Measurements from ENCODE around the gene MAD1L1.

Gene MAD1L1

GRCh38 chr7:2017481-2017891, 215.3 kb downstream of the MAD1L1 start:
- Histone ChIP-seq H3K4me1 (ENCODE audit: control insufficient read depth, insufficient read depth, low read length) (no peaks in the 10 kb centered on the region), H3K36me3 (ENCODE audit: control insufficient read depth, insufficient read depth, low read length) (peaks cover 16% of the 10 kb centered on the region)

GRCh38 chr7:2016761-2017480, 215.8 kb downstream of the MAD1L1 start:
- no peak overlapping the region for H3K9ac ChIP-seq (ENCODE audit: low read depth, low read length)

More at GRCh38 chr7:2017481-2017891, 215.3 kb downstream of the MAD1L1 start:
- H3K4me3 ChIP-seq (ENCODE audit: low read depth, low read length) = no peak overlapping the region
- H3K27me3 ChIP-seq (ENCODE audit: control insufficient read depth, insufficient read depth, low read length) = no peaks in the 10 kb centered on the region
- H3K9ac ChIP-seq (ENCODE audit: low read depth, low read length) = no peak overlapping the region
- no peaks in the 10 kb centered on the region for H3K9me3 ChIP-seq (ENCODE audit: control insufficient read depth, insufficient read depth, low read length)

GRCh38 chr7:2016021-2016631, 216.6 kb downstream of the MAD1L1 start:
- Histone ChIP-seq H3K4me1 (ENCODE audit: control insufficient read depth, insufficient read depth, low read length) (no peaks in the 10 kb centered on the region), H3K9ac (ENCODE audit: low read depth, low read length) (no peak overlapping the region), H3K9me3 (ENCODE audit: control insufficient read depth, insufficient read depth, low read length) (no peaks in the 10 kb centered on the region), H3K27me3 (ENCODE audit: control insufficient read depth, insufficient read depth, low read length) (no peaks in the 10 kb centered on the region), H3K4me3 (ENCODE audit: low read depth, low read length) (no peak overlapping the region), H3K36me3 (ENCODE audit: control insufficient read depth, insufficient read depth, low read length) (peaks cover 16% of the 10 kb centered on the region)

More at GRCh38 chr7:2016761-2017480, 215.8 kb downstream of the MAD1L1 start:
- peaks cover 16% of the 10 kb centered on the region for H3K36me3 ChIP-seq (ENCODE audit: control insufficient read depth, insufficient read depth, low read length)
- no peaks in the 10 kb centered on the region for H3K4me1 ChIP-seq (ENCODE audit: control insufficient read depth, insufficient read depth, low read length)
- no peaks in the 10 kb centered on the region for H3K27me3 ChIP-seq (ENCODE audit: control insufficient read depth, insufficient read depth, low read length)
- no peaks in the 10 kb centered on the region for H3K9me3 ChIP-seq (ENCODE audit: control insufficient read depth, insufficient read depth, low read length)
- no peak overlapping the region for H3K4me3 ChIP-seq (ENCODE audit: low read depth, low read length)

GRCh38 chr7:2015251-2015871, 217.4 kb downstream of the MAD1L1 start:
- Histone ChIP-seq H3K4me3 (ENCODE audit: low read depth, low read length) (no peak overlapping the region), H3K9ac (ENCODE audit: low read depth, low read length) (no peak overlapping the region), H3K36me3 (ENCODE audit: control insufficient read depth, insufficient read depth, low read length) (peaks cover 16% of the 10 kb centered on the region), H3K9me3 (ENCODE audit: control insufficient read depth, insufficient read depth, low read length) (no peaks in the 10 kb centered on the region), H3K4me1 (ENCODE audit: control insufficient read depth, insufficient read depth, low read length) (no peaks in the 10 kb centered on the region), H3K27me3 (ENCODE audit: control insufficient read depth, insufficient read depth, low read length) (no peaks in the 10 kb centered on the region)

GRCh38 chr7:2014391-2015241, 218.1 kb downstream of the MAD1L1 start:
- Histone ChIP-seq H3K4me3 (ENCODE audit: low read depth, low read length) (no peak overlapping the region), H3K36me3 (ENCODE audit: control insufficient read depth, insufficient read depth, low read length) (peaks cover 16% of the 10 kb centered on the region), H3K9ac (ENCODE audit: low read depth, low read length) (no peak overlapping the region), H3K4me1 (ENCODE audit: control insufficient read depth, insufficient read depth, low read length) (no peaks in the 10 kb centered on the region), H3K9me3 (ENCODE audit: control insufficient read depth, insufficient read depth, low read length) (no peaks in the 10 kb centered on the region), H3K27me3 (ENCODE audit: control insufficient read depth, insufficient read depth, low read length) (no peaks in the 10 kb centered on the region)

- H3K9me3 ChIP-seq (ENCODE audit: control insufficient read depth, insufficient read depth, low read length) = no peaks in the 10 kb centered on the region
- H3K4me3 ChIP-seq (ENCODE audit: low read depth, low read length) = no peak overlapping the region
- peaks cover 16% of the 10 kb centered on the region for H3K36me3 ChIP-seq (ENCODE audit: control insufficient read depth, insufficient read depth, low read length)
- H3K9ac ChIP-seq (ENCODE audit: low read depth, low read length) = no peak overlapping the region
- H3K27me3 ChIP-seq (ENCODE audit: control insufficient read depth, insufficient read depth, low read length) = no peaks in the 10 kb centered on the region
- H3K4me1 ChIP-seq (ENCODE audit: control insufficient read depth, insufficient read depth, low read length) = no peaks in the 10 kb centered on the region
Measured at GRCh38 chr7:2013381-2014311, 219.1 kb downstream of the MAD1L1 start.

GRCh38 chr7:2012981-2013380, 219.8 kb downstream of the MAD1L1 start:
- Histone ChIP-seq H3K36me3 (ENCODE audit: control insufficient read depth, insufficient read depth, low read length) (peaks cover 19% of the 10 kb centered on the region), H3K4me1 (ENCODE audit: control insufficient read depth, insufficient read depth, low read length) (no peaks in the 10 kb centered on the region), H3K9ac (ENCODE audit: low read depth, low read length) (no peak overlapping the region)

GRCh38 chr7:2012044-2012900, 220.5 kb downstream of the MAD1L1 start:
- H3K9me3 ChIP-seq (ENCODE audit: control insufficient read depth, insufficient read depth, low read length) = no peaks in the 10 kb centered on the region
- no peaks in the 10 kb centered on the region for H3K4me1 ChIP-seq (ENCODE audit: control insufficient read depth, insufficient read depth, low read length)
- no peak overlapping the region for H3K4me3 ChIP-seq (ENCODE audit: low read depth, low read length)
- H3K27me3 ChIP-seq (ENCODE audit: control insufficient read depth, insufficient read depth, low read length) = no peaks in the 10 kb centered on the region
- peaks cover 20% of the 10 kb centered on the region for H3K36me3 ChIP-seq (ENCODE audit: control insufficient read depth, insufficient read depth, low read length)
- no peak overlapping the region for H3K9ac ChIP-seq (ENCODE audit: low read depth, low read length)

More at GRCh38 chr7:2012981-2013380, 219.8 kb downstream of the MAD1L1 start:
- no peaks in the 10 kb centered on the region for H3K9me3 ChIP-seq (ENCODE audit: control insufficient read depth, insufficient read depth, low read length)
- no peaks in the 10 kb centered on the region for H3K27me3 ChIP-seq (ENCODE audit: control insufficient read depth, insufficient read depth, low read length)
- H3K4me3 ChIP-seq (ENCODE audit: low read depth, low read length) = no peak overlapping the region

- Histone ChIP-seq H3K27me3 (ENCODE audit: control insufficient read depth, insufficient read depth, low read length) (no peaks in the 10 kb centered on the region), H3K9me3 (ENCODE audit: control insufficient read depth, insufficient read depth, low read length) (no peaks in the 10 kb centered on the region), H3K4me3 (ENCODE audit: low read depth, low read length) (no peak overlapping the region), H3K4me1 (ENCODE audit: control insufficient read depth, insufficient read depth, low read length) (no peaks in the 10 kb centered on the region), H3K9ac (ENCODE audit: low read depth, low read length) (no peak overlapping the region), H3K36me3 (ENCODE audit: control insufficient read depth, insufficient read depth, low read length) (peaks cover 20% of the 10 kb centered on the region)
Measured at GRCh38 chr7:2011266-2012043, 221.3 kb downstream of the MAD1L1 start.
